Stimulated activated CD8-positive, alpha-beta memory T cell treated with anti-CD3 and anti-CD28 coated beads, Interleukin-12 subunit alpha, Interleukin-12 subunit beta, amount 100 ng/mL, for 1 hour (primary cell): Measurements from ENCODE around the gene GJB6.
"Not testable (repeated sequence)": the region's sequence is repeated elsewhere in the genome, so short reads cannot be mapped to it uniquely, and the experiment has no call there.

Experiments used
- DNase-seq: peaks from one replicate; pipeline ENCODE4 v3.0.0-alpha.2; 2020; ENCODE audit warnings: low read depth

GJB6 gene

GRCh38 chr13:20231839-20232555 lies at the start of gene GJB6:
Gene GJB6, minus strand, starts transcription at chr13:20232319. Its CDS starts 8,839 bp downstream, at chr13:20223480.
- DNase-seq = no peak

DNA sequence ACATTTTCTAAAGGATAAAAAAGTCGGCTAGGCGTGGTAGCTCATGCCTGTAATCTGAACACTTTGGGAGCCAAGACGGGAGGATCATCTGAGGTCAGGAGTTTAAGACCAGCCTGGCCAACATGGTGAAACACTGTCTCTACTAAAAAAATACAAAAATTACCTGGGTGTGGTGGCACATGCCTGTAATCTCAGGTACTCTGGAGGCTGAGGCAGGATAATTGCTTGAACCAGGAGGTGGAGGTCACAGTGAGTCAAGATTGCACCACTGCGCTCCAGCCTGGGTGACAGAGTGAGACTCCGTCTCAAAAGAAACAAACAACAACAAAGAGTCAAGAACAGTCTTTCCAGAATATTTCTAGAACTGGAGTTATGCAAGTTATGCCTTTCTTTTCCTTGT lies 44.8 kb upstream of the GJB6 start:
- not testable (repeated sequence) for DNase-seq

DNA sequence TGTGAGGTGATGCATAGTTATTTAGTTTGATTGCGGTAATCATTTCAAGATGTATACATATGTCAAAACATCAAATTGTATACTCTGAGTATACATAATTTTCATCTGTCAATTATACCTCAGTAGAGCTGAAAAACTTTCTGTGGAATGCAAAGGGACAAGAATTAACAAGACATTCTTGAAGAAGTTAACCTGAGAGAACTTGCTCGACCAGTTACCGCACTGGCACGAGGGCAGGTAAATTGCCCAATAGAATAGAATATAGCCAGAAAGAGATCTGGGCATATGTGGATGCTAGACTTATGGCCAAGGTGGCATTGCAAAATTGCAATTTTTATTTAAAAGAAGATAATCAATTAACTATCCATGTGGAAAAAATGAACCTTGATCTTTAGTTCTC lies 42.3 kb upstream of the GJB6 start:
- no peak for DNase-seq

DNA sequence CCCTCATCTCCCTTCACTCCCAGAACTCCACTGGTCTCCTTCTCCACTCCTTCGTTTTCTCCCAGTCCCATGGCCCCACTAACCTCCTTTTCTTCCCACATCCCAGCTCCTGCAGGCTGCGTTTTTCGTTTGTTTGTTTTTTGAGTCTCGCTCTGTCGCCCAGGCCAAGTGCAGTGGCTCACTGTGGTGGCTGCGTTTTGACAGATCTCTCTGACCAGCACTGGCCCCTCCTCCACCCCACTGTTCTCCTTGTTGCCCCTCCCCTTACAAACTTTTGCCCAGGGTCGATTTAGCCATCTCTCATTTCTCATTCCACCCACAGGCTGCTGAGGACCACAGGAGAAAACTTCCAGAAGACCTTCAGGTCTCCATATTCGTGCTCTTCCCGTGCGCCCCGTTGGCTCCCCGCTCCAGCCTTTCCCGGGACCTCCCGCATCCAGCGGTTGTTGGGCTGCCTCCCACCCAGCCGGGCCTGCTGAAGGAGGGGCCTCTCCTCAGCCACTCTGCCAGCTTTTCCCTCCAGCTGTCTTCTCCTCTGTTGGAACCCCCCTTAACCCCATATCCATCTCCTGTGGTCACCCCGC lies 40.6 kb upstream of the GJB6 start:
- DNase-seq = no peak

GRCh38 chr13:20272104-20272503 lies 40.0 kb upstream of the GJB6 start:
- no peak for DNase-seq

GRCh38 chr13:20271441-20271840 lies 39.3 kb upstream of the GJB6 start:
- DNase-seq = no peak

- DNase-seq = no peak
Observed at GRCh38 chr13:20270163-20270865, 38.2 kb upstream of the GJB6 start.

DNA sequence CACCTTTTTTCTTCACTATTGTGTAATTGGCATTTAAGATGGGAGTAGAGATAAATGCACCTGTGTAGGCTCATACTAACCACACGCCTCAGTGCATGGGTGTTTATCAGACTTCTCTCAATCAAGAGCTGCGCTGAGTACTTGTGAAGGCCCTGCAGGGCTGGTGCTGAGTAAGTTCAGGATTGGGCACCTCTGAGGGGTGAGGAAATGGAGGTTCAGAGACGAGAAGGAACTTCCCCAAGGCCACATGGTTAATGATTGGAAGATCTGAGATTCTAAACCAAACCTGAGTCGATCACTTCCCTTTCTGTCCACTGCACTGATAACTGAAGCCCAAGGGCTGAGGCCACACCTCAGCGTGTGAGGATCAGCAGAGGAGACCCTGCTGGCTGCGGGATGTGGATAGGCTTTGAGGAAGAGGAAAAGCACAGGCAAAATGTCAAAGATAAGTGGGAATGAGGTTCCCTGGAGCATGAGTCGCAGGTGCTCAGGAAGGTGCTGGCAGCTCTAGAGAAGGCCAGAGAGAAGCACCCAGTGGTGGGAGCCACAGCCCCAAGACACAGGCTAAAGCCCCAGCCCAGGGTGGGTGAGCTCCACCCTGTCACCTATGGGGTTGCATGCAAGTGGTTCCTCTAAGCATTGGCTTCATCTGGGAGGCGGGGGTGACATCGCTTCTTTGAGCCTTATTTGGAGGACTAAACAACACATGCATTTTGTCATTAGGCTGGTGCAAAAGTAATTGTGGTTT lies 32.3 kb upstream of the GJB6 start:
- no peak for DNase-seq

GRCh38 chr13:20263393-20264044 lies 31.4 kb upstream of the GJB6 start:
- no peak for DNase-seq

DNA sequence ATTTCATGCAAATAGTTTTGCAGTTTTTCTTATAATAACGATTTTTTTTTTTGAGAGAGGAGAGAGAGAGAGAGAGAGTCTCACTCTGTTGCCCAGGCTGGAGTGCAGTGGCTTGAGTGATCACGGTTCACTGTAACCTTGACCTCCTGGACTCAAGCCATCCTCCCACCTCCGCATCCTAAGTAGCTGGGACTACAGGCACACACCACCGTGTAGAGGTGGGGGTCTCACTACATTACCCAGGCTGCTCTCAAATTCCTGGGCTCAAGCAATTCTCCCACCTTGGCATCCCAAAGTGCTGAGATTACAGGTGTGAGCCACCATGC lies 26.8 kb upstream of the GJB6 start:
- DNase-seq = no peak

DNA sequence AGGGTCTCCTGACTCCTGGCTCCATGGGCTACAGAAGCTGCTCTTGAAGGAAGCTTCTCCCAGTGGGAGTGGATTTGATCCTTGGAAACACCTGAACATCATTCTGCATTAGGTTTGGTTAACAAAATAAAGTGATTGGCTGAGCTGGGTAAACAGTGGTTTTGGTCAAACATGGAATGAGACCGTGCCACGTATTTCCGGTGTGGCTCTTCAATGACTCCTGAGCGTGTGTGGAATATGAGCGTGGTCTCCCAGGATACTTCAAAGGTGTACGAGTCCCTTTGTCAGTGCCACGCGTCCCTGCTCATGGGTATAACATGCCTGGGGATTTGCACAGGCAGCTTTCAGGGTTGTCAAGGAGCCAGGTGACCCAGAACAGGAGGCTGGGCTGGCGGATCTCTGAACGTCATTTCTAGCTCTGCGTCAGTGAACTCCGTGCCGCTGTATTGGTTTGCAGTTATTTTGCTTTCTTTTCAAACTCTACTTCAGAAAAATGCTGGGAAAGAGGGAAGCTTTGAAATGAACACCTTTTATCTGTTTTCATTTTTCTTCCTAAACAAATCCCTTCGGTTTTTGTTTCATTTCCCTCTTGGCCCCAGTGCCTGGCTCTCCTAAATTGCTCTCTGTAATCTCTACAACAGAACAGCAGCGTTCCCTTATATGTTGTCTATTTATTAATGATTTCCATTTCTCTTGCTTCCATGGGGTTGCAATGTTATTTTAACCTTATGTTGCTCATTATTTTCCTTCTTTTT lies 26.3 kb upstream of the GJB6 start:
- no peak for DNase-seq

DNA sequence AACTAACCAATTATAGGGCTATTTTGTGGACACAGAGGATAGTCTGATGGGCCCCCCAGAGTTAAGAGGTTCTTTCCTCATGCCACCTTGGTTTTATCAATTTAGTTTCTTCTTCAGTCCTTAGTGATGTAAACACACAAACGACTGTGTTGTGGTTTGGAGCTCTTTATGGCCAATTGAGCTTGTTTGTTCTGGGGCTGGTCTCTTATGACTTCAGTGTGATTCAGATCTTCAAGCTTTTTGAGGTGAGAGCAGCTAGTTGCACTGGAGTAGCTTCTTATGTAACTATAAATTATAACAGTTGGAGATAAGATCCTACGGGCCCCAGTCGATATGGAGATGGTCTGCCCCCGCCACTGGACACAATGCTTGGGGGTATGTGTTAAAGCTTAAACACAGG lies 22.0 kb upstream of the GJB6 start:
- no peak for DNase-seq

DNA sequence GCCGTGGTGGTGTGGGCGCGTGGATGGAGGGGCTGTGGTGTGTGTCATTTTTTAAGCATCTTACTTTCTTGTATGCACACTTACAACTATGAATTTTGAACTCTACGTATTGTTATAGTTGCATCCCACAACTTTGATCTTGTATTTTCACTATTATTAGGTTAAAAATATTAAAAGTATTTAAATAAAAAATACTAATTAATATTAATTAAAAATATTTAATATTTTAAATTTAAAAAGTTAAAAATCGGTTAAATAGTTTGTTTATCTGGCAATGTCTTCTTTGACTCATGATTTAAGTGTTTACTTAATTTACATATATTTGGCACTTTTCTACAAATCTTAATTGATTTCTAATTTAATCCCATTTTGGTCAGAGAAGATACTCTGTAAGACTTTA lies 17.8 kb upstream of the GJB6 start:
- DNase-seq = no peak

DNA sequence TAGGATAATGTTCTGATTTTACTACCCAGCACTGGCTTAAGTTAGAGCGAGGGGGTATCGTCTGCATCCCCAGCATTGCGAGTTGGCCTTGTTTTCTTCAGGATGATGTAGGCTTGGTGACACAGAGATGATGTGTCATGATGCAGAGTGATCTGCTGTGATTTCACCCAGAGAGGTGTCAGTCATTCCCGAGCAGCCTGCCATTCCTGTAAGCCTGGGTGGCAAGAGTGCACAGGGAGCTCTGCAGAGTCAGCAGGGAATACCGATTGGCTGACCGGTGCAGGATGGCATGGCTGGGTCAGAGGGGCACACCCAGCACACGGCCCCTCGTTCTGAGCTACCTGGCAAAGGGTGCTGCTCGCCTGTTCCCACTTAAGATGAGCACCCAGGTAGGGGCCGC lies 15.8 kb upstream of the GJB6 start:
- no peak for DNase-seq

GRCh38 chr13:20247403-20247802 lies 15.3 kb upstream of the GJB6 start:
- DNase-seq = no peak

GRCh38 chr13:20241593-20241992 lies 9.5 kb upstream of the GJB6 start:
- no peak for DNase-seq

DNA sequence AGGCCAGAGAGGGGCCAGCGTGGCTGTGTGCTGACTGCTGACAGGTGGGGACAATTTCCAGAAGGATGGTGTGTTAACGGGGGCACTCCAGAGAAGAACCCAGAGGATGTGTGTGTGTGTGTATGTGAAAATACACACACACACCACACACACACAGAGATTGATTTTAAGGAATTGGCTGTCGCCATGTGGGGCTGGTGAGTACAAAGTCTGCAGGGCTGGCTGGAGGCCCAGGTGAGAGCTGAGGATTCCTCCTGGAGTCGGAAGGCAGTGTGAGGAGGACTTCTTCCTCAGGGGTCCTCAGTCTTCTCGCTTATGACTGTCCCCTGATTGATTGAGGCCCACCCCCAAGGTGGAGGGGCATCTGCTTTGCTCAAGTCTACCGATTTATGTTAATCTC lies 7.6 kb upstream of the GJB6 start:
- no peak for DNase-seq

GRCh38 chr13:20232556-20233277 lies 598 bp upstream of the GJB6 start:
- DNase-seq = no peak

DNA sequence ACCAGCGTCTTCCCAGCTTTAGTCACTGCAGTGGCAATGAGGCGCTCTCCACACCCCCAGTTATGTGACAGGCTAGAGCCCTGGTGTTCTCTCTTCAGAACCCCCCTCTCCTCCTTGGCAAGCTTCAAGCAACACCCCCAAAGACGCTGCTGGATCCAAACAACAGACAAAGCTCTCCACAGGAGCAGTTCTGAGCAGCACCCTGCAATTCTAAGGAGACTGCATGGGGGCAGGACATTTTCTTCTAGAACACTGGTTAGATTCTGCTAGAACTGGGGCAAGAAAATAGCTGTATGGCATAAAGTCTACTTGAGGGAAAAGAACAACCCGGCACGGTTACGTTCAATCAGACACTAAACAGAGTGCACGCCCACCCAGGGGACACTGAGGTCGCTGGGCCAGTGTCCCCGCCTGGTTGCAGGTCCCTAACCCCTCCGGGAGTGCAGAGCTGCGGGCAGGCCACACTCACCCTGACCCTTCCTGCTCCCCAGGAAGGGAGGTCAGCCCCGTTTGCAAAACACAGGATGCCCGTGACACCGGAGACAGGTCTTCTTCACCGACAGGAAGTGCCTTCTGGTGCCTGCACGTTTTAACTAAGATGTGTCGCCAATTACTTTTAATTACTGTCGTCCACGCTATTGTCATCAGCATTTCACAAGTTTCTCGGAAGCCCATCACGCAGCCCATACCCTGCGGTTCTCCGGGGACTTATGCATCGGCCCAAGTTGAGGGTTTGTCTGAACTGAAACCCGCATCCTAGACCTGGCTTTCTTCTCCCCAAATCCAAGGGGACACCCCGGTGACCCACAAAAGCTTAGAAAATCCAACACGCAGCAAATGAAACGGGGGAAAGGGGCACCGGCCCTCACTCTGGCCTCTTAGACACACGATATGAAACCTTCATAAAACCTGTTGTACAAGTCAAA lies 943 bp downstream of the GJB6 start:
- no peak for DNase-seq

- no peak for DNase-seq
Observed at GRCh38 chr13:20227730-20228129, 4.4 kb downstream of the GJB6 start.
